H1 (cell line): ENCODE results near the gene MSH2. TPM values are rescaled to one million over a fixed set of nuclear protein-coding genes. Genes with fewer than 3 reads are reported as not detected.

Experiments used
- CHD1 ChIP-seq: IDR thresholded peaks from 2 replicates; pipeline ENCODE4 v1.6.1; 2012; ENCODE audit warnings: low read depth, low read length, improper control_type of control experiment
- E2F6 ChIP-seq: IDR thresholded peaks from 2 replicates; pipeline ENCODE4 v1.6.1; 2012; ENCODE audit warnings: inconsistent platforms
- USF2 ChIP-seq: IDR thresholded peaks from 2 replicates; pipeline ENCODE4 v1.6.1; 2011; ENCODE audit warnings: low read length, improper control_type of control experiment
- polyA plus RNA-seq, 7 experiments: library from polyadenylated mRNA; depleted of rRNA in 3 of 7; stranded (reverse) in 5 of 7; unstranded in 2 of 7; fragments of >200 nt in 5 of 7; fragments of 200-250 nt in 2 of 7; gene quantifications; 1 replicate in 5 of 7; 2 replicates in 1 of 7; 4 replicates in 1 of 7; pipeline versions ENCODE4 v1.2.1 to v1.2.3, GENCODE V29; 2011 to 2013; ENCODE audit warnings: missing spikeins in 2 of 7, mixed read lengths in 2 of 7
- total RNA-seq: library from RNA; stranded (reverse); fragmentation: NEBNext Ultra II Directional; extraction: Animal tissue kit (Norgen Biotek cat#: 25700); gene quantifications from 2 replicates; pipeline ENCODE4 v1.2.1, GENCODE V29; 2021

The MSH2 gene
- total and polyA plus RNA-seq, 2 of the 8 experiments (the other 6 are each of a cell fraction or from before 2014, with no cell fraction given), result 64.1 to 228 TPM

GRCh38 chr2:47493317-47494035 lies 90.5 kb downstream of the MSH2 start (continued):
- TF ChIP-seq USF2, result no peak
- no peak for TF ChIP-seq E2F6
- no peak for TF ChIP-seq CHD1
